GM21723 (cell line): ENCODE results near the gene SERGEF.

Experiments
- ATAC-seq: cut with Tn5 transposase; IDR thresholded peaks from one replicate; pipeline ENCODE4 v1.9.1; 2021; ENCODE audit warnings: mild to moderate bottlenecking, moderate library complexity; ENCODE audit not compliant: unreplicated experiment

Gene SERGEF

DNA sequence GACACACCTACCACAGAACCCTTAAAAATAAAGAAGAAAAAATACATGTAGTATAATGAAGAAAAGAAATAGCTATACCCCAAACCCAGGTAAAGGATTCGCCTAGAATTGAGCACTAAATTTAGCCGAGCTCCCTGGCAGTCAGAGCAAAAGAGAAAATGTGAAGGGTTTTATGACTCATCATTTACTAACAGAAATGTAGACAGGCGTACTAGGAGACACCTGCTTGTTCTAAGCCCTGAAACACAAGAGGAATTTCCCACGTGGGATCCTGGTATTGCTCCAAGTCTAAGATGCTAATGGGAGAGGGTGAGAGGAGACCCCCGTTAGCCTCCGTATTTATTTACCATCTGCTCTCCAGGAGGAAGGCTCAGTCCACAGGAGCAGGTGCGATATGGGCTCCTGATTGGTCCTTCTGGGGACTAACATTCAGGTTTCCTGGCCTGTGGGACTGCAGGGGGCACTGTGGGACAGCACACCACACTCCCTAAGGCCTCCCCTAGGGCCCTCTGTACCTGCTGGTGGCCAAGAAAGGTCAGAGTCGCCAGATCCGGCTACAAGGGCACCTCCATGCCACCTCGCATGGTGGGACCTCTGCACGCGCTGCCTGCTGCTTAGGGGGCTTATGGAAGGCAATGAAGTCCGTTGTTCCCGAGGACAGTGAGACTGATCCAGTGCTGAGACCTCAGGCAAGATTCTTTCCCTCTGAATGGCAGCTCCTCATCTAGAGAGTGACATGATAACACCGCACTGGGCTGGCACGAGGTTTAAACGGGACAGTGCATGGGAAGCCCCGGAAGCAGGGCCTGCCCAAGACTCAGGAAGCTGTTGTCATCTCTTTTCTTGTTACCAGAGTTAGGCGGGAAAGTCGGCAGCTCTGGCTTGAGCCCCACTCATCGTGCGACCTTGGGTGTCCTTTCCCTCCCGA lies 252.5 kb downstream of the SERGEF start:
- peak; percentile 79 for ATAC-seq

DNA sequence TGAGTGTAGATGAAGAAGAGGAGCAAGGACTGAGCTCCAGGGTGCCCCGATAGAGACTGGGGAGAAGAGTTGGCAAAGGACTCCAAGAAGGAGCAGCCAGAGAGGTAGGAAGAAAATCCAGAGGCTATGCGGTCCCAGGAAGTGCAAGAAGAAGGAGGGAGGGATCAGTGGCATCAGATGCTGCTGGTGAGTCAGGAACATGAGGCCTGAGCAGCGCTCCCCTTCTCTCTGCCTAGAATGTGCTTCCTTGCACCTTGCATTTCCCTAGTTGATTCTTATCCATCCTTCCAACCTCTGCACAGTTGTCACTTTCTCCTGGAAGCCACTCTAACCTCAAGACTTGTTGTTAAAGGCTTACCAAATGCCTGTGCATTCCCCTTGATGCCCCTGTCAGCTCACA lies 257.0 kb downstream of the SERGEF start:
- ATAC-seq, result no peak

- ATAC-seq, result no peak
Observed at GRCh38 chr11:17753641-17754040, 259.2 kb downstream of the SERGEF start.

GRCh38 chr11:17753153-17753552 lies 259.7 kb downstream of the SERGEF start:
- no peak for ATAC-seq

DNA sequence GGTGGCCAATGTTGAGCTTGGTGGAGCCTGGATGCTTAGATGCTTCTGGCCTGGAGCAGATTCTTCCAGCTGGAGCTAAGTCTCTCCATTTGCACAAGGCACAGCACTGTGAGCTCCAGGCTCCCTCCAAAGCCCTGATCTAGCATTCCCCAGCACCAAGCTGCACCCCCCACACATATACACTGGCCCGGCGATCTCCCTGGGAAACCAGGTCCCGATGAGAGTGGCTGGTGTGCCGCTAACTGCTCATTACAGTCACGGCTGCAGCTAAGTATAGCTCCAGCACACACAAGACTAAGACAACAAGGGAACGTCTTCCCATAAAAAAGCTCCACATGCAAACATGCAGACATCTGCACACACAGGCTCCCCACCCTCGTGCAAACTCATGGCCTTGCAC lies 260.7 kb downstream of the SERGEF start:
- ATAC-seq, result no peak

GRCh38 chr11:17751558-17751957 lies 261.3 kb downstream of the SERGEF start:
- ATAC-seq, result no peak

GRCh38 chr11:17750801-17751165 lies 262.1 kb downstream of the SERGEF start:
- ATAC-seq, result no peak

DNA sequence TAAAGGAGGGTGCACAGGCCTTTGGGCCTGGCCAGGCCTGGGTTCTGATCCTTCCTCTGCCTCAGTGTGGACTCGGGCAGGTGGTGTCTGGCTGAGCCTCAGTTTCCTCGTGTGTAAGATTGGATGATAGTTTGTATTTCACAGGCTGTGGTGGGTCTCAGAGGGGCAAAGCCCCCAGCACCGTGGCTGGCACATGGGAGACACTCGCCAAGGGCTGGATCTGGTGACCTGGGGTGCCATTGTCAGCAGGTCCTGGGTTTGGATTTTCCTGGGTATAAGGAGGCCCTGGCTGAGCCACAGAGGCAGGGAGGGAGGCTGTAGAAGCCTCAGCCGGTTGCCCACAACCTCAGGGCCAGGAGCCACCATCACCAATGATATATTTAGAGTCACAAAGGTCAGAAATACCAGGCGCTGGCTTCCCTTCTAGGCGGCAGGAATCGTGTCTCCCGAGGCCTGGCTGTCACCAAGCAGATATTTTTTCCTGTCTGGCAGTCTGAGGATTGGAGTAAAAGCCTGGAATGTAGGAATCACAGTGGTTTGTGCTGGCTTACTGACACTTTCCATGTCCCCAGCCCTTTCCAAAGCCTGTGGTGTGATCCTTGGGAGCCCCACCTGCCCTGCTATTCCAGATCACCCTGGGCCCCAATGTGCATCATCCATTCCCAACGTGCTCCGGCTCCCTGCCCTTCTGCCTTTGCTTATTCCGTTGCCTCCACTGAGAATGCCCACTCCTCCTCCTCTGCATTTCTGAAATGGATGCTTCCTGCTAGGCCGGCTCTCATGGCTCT lies 262.6 kb downstream of the SERGEF start:
- ATAC-seq, result no peak

DNA sequence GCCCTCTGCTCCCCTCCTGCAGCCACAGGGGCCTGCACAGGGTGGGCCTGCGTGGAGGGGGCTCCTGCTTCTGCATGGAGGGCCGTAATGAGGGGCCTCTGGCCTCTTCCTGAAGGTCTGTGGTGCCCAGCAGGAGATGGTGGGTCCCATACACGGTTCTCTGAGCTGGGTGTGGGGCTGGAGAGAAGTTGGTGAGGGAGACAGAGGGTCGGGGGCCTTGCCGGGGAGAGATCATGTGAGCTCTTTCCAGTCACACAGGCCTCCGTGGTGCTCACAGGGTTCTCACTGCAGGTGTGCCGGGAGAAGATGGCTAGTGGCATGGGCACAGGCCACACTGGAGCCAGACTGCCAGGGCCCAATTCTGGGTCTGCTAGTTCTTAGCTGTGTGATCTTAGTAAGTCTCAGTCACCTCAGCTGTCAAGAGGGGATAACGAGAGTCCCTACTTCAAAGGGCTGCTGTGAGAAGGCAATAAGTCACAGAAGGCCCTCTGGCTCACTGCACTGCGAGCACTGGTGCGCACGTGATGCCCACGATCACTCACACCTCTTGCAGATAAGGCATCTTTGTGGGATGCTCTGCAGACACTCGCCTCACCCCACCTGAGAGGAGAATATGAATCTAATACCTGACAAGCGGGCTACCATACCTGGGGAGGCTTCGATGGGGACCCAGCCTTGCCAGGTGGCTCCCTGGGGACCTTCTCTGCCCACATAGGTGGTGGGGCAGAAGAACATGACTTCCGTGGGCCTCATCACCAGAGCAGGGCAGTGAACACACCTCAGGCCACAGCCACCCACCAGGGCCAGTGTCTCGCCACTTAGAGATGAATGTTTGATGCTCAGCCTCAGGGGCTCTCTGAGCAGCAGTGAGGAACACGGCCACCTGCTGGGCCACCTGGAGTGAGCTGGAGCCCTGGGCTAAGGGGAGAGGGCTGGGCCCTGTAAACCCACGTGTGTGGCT lies 263.8 kb downstream of the SERGEF start:
- ATAC-seq, result no peak

DNA sequence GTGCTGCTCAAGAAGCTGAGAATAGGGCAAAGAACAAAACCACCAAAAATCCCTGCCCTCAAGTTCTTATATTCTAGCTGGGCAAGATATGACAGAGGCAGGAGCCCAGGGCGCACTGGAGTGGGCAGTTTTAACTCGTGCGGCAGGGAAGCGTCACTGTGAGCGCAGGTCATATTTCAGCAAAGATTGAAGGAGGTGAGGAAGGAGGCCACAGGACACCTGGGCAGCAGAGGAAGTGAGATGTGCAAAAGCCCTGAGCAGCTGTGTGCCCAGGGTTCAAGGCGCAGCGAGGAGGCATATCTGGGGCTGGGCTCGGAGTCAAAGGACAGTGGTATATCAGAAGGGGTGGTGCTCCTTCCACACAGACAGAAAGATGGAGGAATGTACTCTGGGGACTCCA lies 264.8 kb downstream of the SERGEF start:
- ATAC-seq, result no peak

DNA sequence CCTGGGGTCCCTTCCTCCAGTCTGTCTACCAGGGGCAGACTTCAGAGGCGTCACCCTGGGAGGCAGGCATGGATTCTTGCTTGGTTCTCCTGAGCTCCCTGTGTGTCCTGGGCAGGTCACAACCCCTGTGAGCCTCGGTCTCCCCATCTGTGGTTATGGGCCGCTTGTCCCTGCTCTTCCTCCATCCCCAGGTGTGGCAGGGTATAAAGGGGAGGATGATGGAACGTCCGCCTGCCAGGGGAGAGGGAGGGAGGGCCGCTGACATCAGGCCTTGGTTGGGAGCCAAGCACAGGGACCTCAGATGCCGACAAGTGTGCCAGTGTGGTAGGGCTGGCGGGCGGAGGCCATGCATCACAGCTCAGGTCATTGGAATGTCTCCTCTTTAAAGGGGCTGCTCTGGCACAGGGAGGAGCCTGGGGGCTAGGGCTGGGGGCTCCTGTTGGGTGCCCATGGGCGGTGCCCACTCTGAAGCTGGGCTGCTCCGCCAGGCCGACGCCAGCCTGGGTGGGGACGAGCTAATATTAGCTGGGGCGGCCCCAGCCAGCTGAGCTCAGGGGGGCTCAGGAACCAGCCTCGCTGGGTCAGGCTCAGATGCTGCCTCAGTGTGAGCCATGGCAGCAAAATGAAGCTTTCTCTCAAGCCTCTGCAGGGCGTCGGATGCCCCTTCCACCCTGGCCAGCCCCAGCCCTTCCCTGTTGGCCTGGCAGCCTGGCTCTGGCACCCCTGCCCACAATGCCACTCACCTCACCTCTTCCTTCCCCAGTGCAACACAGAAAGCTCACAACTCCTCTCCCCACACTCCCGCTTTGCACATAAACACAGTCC lies 265.5 kb downstream of the SERGEF start:
- no peak for ATAC-seq

DNA sequence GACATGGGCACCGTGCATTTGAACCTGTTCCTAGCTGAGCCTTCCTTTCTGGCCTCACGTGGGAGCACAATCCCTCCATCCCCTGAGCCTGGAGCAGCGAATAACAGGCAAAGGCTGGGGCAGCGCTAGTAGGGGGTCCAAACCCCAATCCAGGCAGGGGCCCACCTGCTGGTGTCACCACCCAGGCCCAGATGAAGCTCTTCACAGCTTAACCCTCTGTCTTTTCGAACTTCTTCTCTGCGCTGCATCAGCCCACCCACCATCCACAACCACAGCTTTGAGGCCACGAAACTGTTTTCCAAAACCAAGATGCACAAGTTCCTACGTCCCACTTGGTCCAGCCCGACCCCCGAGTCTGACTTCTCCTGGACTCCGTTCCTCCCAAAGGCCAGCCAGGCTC lies 266.8 kb downstream of the SERGEF start:
- ATAC-seq, result no peak

GRCh38 chr11:17745023-17745772 lies 267.6 kb downstream of the SERGEF start:
- ATAC-seq, result no peak

DNA sequence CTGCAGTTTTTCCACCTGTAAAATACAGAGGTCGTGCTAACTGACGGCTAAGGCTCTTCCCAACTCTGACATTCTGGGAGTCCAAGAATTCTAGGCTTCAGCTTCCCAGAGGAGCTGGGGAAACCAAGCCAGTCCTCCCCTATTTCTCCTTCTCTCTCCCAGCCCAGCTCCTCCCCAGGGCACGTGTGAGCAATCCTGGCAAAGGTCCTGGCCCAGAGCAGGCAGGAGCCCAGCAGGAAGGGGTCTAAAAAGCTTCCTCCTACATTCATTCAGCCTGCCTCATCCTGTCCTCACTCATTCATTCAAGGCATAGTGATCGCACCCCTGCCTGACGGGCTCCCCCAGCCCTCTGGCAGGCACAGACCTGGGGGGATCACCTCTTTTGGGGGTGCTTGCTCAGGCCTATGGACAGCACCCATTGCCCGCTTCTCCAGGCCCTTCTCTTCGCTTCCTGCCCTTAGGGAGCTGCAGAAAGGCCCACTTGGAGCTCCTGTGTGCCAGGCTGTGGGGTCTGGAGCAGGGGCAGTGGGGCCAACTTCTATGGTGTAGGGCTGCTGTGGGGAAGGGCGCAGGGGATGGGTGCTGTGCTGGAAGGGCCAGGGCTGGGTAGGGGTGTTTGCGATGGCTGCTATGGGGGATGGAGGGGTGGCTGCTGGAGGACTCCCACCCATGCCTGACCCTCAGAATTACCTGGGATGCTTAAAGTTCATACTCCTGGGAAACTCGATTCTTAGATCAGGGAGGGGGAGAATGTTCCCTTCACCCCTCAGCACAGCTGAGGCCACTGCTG lies 268.5 kb downstream of the SERGEF start:
- ATAC-seq, result no peak

DNA sequence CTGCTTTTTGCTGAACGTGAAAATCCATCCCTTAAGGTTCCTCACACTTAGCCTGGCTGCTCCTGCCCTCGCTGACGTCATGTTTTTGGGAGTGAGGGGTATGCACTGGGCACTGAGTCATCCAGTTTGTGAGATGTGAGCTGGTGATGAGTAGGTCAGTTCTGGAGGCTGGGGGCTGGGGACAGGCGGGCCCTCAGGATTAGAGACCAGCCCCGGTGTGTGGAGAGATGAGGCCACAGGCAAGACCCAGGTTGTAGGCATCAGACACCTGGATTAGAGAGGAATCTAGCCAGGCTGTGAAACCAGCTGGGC lies 269.1 kb downstream of the SERGEF start:
- no peak for ATAC-seq

- ATAC-seq, result no peak
Observed at GRCh38 chr11:17743026-17743807, 269.6 kb downstream of the SERGEF start.

GRCh38 chr11:17742019-17742418 lies 270.8 kb downstream of the SERGEF start:
- ATAC-seq, result no peak

DNA sequence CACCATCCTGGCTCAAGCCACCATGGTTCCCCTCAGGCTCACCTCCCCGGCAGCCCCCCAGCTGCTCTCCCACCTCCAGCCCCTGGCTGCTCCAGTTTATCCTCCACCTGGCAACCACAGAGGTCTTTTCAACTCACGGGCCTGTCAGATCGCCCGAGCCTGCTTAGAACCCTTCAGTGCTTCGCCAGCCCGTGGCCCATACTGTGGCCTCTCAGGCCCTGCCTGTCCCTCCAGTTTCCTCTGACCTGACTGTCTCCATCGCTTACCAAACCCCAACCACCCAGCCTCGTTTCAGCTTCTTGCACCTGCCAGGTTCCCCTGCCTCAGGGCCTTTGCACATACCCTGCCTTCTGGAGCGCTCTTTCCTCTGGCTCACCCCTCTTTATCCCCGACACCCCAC lies 271.4 kb downstream of the SERGEF start:
- no peak for ATAC-seq
